ENCODE data around the gene KLK15.
"Not testable (repeated sequence)": the region's sequence is repeated elsewhere in the genome, so short reads cannot be mapped to it uniquely, and the experiment has no call there.

KLK15 gene

DNA sequence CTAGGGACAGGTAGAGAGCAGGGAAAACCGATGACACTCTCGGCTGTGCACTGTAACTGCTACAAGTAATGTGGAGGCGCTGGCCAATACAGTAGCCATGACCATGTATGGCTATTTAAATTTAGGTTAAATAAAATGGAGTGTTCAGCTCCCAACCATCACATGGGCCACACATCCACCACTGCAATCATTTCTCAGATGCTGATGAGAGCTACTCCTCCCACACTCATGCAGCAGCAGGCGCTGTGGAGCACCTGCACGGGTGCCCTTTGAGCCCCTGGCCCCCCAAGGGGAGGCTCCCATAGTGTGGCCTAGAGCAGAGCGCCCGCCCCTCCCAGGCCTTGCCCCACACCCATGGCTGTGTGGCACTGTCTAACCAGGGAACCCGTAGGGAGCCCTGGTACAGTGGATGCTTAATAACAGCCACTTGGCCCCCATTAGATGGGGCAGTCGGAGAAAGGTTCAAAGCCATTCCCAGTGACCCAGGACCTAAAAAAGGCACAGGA, 37.2 kb downstream of the KLK15 start:
- DNase-seq (ENCODE audit: low read depth): no peak

GRCh38 chr19:50795664-50796073, 37.7 kb downstream of the KLK15 start:
- DNase-seq (ENCODE audit: low read depth): no peak

DNA sequence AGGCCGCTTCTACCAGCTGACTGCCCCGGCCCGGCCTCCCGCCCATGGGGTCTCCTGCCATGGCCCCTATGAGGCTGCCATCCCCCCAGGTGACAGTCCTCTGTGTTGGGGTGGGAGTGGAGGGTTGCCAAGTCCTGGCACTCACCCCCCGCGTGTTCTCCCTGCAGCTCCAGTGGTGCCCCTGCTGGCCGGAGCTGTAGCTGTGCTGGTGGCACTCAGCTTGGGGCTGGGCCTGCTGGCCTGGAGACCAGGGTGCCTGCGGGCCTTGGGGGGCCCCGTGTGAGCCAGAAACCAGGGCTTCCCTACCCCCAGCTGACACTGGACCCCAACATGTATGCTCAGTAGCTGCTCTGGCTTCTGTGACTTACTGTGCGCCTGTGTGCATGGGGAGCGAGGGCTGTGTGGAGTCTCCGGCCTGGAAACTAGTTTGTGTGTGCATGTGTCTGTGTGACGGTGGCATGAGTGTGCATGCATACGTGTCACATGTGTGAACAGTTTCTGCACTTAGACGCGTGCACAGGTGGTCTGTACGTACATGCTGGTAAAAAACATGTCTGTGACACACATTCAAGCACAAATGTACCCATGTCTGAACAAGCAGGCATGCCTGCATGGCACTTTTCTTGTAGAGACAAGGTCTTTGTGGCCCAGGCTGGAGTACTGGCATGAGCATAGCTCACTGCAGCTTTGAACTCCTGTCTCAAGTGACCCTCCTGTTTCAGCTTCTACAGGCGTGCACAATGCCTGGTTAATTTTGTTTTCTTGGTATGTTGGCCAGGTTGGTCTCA, 38.3 kb downstream of the KLK15 start:
- DNase-seq (ENCODE audit: low read depth): no peak

GRCh38 chr19:50794074-50794875, 39.1 kb downstream of the KLK15 start:
- DNase-seq (ENCODE audit: low read depth): no peak

DNA sequence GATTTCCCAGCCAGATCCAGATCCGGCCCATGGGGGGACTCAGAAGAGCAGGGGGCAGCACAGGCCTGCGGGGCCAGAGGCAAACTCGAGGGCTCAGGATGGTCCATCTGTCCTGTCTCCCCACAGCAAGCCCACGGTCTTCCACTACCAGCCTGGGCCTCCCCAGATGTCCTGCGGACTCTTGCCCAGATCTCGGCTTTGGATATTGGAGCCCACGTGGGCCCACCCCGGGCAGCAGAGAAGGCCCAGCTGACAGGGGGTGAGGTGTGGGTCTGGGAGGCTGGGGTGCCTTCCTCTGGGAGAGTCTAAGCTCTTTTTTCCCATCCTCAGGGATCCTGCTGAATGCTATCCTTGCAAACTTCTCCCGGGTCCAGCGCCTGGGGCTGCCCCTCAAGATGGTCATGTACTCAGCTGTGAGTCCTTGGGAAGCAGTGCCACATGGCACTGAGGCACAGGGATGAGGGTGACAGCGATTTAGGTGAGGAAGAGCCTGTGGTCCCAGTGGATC, 39.8 kb downstream of the KLK15 start:
- DNase-seq (ENCODE audit: low read depth): no peak

- no peak for DNase-seq (ENCODE audit: low read depth)
These were observed 40.8 kb downstream of the KLK15 start for GRCh38 chr19:50792272-50793250.

DNA sequence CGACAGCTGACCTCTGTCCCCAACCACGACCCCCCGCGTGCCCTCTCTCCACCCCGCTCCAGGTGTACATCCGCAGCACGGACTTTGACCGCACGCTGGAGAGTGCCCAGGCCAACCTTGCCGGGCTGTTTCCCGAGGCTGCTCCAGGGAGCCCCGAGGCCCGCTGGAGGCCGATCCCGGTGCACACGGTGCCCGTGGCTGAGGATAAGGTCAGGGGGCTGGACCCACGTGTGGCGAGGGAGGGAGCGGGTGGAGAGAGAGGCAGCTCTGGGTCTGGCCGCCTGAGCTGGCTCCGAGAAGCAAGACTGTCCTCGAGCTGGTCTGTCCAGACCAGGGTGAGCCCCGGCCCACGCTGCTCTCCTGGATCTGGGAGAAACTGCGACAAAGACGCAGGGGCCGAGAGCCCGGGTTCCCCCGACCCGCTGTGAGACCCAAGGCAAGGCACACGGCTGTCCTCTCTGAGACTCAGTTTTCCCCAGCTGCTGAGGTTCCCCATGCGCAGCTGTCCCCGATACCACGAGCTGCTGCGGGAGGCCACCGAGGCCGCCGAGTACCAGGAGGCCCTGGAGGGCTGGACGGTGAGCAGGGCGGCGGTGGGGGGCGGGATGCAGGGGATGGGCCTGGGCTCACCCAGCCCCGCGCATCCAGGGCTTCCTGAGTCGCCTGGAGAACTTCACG, 41.6 kb downstream of the KLK15 start:
- DNase-seq (ENCODE audit: low read depth): no peak

DNA sequence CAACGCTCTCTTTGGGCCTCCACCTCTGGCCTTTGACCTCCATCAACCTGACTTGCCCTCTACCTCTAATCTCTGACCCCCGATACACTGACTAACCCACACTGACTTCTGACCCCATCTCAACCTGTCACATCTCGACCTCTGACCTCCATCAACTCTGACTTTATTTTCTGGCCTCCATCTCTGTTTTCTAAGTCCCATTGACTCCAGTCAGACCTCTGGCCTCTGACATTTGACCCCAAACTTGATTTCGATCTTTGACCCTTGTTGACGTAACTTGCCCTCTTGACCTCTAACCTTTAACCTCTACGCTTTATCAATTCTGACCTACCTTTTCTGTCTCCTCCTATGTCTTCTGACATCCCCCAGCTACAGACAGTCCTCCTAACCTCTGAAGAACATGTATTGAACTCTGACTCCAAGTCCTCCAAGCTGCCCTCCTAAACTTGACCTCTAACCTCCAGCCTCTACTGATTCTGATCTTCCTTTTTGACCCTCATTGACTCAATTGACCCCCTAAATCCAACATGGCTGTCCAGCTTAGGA, 42.4 kb downstream of the KLK15 start:
- no peak for DNase-seq (ENCODE audit: low read depth)

DNA sequence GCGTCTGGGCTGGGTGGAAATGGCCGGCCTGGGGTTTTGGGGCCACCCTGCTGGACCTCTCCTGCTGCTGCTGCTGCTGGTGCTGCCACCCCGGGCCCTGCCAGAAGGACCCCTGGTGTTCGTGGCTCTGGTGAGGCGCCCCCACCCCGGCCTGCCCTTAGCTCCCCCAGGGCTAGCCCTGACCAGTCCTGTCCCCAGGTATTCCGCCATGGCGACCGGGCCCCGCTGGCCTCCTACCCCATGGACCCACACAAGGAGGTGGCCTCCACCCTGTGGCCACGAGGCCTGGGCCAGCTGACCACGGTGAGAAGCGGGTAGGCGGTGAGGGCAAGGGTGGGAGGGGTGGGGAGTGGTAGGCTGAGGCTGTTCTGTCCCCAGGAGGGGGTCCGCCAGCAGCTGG, 43.0 kb downstream of the KLK15 start, which contains the start of gene ACP4:
TSS of gene ACP4 (plus strand) at position 20 of the 400 bp plus-strand sequence. CDS start at position 20, 0 bp downstream.
- no peak for DNase-seq (ENCODE audit: low read depth)

- DNase-seq (ENCODE audit: low read depth): no peak
These were observed 48.0 kb downstream of the KLK15 start for GRCh38 chr19:50785329-50785728.

DNA sequence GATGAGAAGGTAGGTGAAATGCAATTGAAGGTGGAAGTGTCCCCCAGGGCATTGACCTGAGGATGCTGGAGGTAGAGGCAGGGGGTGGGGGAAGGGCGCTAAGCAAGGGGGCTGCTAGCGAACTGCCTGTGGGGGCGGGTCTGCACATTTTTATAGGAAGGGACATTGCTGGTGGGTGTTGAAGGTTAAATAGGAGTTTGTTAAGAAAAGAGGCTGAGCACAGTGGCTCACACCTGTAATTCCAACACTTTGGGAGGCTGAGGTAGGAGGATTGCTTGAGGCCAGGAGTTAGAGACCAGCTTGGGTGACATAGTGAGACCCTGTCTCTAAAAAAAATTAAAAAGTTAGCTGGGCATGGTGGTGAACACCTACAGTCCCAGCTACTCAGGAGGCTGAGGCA, 48.7 kb downstream of the KLK15 start:
- no peak for DNase-seq (ENCODE audit: low read depth)

GRCh38 chr19:50783848-50784152, 49.6 kb downstream of the KLK15 start:
- not testable (repeated sequence) for DNase-seq (ENCODE audit: low read depth)

- no peak for DNase-seq (ENCODE audit: low read depth)
These were observed 52.5 kb downstream of the KLK15 start for GRCh38 chr19:50780753-50781435.

DNA sequence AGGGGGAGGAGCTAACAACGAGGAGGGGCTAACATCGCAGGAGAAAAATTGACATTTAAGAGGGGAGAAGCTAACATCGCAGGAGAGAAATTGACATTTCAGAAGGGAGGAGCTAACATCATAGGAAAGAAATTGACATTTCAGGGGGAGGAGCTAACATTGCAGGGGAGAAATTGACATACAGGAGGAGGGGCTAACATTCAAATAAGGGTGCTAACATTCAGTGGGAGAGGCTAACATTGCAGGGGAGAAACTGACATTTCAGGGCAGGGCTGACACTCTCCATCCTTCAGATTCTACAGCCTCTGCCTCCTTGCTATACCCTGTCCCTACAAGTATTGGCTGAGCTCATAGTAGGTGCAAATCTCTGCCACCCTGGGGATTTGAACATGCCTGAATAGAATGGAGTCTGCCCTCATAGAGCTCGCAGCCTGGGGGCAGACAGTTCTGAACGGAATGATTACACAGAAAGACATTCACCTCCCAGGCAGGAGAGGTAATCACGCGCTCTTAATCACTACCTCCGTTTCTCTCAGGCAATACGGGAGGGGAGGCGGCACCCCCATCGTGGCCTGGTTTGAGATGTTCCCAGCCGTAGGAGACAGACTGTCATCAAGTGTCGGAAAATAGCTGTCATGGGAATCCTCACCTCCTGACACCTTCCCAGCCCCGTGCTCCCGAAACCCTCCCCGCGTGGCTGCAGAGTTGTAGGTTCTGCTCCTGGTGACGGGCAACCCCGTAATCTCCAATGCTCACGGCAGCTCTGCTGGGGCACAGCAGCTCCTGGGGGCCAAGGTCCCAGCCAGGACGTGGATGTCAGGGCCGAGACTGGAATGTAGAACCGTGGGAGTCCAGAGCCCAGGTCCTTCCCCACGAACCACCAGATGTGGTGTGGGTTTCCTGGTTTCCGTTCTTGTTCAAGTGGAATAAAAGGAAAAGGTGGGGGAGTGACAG, 53.6 kb downstream of the KLK15 start:
- DNase-seq (ENCODE audit: low read depth): no peak

- no peak for DNase-seq (ENCODE audit: low read depth)
These were observed 54.4 kb downstream of the KLK15 start for GRCh38 chr19:50778906-50779430.

GRCh38 chr19:50777830-50778303, 55.5 kb downstream of the KLK15 start:
- DNase-seq (ENCODE audit: low read depth): no peak

GRCh38 chr19:50777261-50777660, 56.1 kb downstream of the KLK15 start:
- no peak for DNase-seq (ENCODE audit: low read depth)

DNA sequence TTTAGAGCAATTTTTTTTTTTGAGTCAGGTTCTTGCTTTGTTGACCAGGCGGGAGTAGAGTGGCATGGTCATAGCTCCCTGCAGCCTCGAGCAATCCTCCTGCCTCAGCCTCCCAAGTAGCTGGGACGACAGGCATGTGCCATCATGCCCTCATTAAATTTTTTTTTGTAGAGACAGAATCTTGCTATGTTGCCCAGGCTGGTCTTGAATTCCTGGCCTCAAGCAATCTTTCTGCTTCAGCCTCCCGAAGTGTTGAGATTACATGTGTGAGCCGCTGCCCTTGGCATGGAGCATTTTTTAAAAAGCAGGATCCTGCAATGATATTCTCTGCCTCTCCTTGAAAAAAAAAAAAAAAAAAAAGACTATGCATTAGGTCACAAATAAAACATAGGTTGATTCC, 57.2 kb downstream of the KLK15 start:
- DNase-seq (ENCODE audit: low read depth): no peak
